ENCODE measurements around the gene YIF1A. TPM values are rescaled to one million over a fixed set of nuclear protein-coding genes. Genes with fewer than 3 reads are reported as not detected.
A peak's percentile ranks its signal among the peaks of the same experiment; 100 is the strongest.

Gene YIF1A
- total and polyA plus RNA-seq, 2 donors = 44.2 to 57.3 TPM

DNA sequence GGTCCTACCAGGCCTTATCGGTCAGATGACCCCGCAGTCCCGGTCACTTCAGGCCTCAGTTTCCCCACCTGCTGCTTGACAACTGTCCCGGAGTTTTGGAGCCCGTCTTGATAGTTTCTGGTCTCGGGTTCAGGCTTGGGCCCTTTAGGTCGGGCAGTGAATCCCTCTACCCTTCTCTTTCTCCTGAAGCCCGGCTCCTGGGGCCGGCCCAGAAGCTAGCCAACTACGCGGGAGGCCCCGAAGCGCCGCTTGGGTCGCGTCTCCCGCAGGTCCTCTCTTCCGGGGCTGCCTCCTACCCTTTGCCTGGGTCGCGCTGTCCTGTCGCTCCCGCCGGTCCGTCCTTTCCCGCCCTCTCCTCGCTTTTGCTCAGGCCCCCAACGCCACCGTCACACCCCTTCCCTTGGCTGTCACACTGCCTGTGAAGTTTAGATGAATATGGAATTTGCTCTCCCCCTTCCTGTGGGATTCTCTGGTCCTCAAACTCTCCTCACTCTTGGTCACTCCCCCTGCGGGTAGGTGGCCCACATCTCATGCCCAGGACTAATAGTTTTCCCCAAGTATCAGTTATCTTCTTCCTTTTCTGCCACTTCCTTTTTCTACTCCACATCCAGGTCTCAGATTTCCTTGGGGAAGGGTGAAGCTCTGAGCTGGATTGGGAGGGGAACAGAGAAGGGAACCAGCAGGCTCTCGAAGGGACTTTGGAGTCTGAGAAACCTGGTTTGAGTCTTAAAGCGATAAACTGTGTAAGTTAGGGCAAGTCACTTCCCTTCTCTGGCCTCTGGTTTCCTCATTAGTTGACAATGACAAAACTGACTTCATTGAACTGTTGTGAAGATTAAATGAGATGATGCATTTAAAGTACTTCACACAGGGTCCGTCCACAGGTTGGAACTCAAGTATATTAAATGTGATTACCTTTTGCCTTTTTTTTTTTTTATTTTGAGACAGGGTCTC, 19.7 kb downstream of the YIF1A start:
- Histone ChIP-seq H3K4me1 (ENCODE audit: control insufficient read depth in 2 of 2, insufficient read depth in 2 of 2, low read length in 2 of 2) (peaks cover 16 to 62% of the 10 kb centered on the region in 2 donors), H3K27ac (ENCODE audit: low read depth in 1 of 2, low read length in 1 of 2) (peak overlapping the region; percentile 72 to 92), H3K9me3 (ENCODE audit: control insufficient read depth in 2 of 2, insufficient read depth in 1 of 2, low read length in 1 of 2) (peaks cover 0 to 4% of the 10 kb centered on the region in 2 donors), H3K4me3 (ENCODE audit: low read length in 2 of 2) (peak overlapping the region; percentile 73 to 98), H3K36me3 (ENCODE audit: control insufficient read depth in 2 of 2, insufficient read depth in 2 of 2, low read length in 1 of 2) (peaks cover 56 to 70% of the 10 kb centered on the region in 2 donors), H3K27me3 (ENCODE audit: control insufficient read depth in 2 of 2, insufficient read depth in 1 of 2, low read length in 1 of 2) (no peaks in the 10 kb centered on the region)
- 3% methylated on average over 32 of the region's 32 CpGs for WGBS
- DNase-seq (ENCODE audit: low read depth in 6 of 9, low spot score in 9 of 9) = peak in 1 of 9 donors; percentile 45

DNA sequence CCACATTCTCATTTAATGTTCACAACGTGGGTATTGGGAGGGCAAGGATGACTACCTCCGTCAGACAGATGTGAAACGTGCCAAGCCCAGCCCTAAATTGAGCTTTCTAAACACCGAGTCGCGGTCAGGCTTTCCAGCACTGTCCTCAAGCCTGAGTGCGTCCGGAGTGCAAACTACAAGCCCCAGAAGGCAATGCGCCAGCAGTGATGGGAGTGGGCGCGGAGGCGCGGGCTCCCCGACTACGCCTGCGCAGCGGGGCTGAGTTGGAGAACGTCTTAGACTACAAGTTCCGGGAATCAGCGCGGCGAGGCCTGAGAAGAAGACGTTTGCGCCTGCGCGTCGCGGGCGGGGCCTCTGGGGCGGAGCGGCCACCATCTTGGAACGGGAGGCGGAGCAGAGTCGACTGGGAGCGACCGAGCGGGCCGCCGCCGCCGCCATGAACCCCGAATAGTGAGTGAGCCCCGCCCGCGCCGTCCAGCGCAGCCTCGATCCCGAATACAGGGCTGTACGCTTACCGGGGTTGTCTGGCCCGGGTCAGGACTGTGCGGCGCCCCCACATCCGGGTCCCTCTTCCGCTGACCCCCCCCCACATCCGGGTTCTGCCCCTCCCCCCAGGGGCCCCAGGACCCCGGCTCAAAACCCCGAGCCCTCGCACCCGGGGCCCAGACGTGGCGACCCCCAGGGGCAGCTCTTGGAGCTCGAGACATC, 20.5 kb downstream of the YIF1A start, which contains the start of gene RAB1B:
Gene RAB1B (plus strand): TSS at position 396 of the 708 bp plus-strand sequence. CDS start 41 bp downstream, at position 437.
- peak within 1 kb of the TSS; percentile 73 to 98 for H3K4me3 ChIP-seq (ENCODE audit: low read length in 2 of 2)
- peaks cover 0 to 4% of the 10 kb centered on the region in 2 donors for H3K9me3 ChIP-seq (ENCODE audit: control insufficient read depth in 2 of 2, insufficient read depth in 1 of 2, low read length in 1 of 2)
- peaks cover 14 to 54% of the 10 kb centered on the region in 2 donors for H3K4me1 ChIP-seq (ENCODE audit: control insufficient read depth in 2 of 2, insufficient read depth in 2 of 2, low read length in 2 of 2)
- H3K27me3 ChIP-seq (ENCODE audit: control insufficient read depth in 2 of 2, insufficient read depth in 1 of 2, low read length in 1 of 2) = no peaks in the 10 kb centered on the region
- under 1% methylated on average over 64 of the region's 64 CpGs for WGBS
- DNase-seq (ENCODE audit: low read depth in 6 of 9, low spot score in 9 of 9) = peak; percentile 98 to 100 (median 100)
- peak within 1 kb of the TSS; percentile 93 to 95 for H3K27ac ChIP-seq (ENCODE audit: low read depth in 1 of 2, low read length in 1 of 2)
- H3K36me3 ChIP-seq (ENCODE audit: control insufficient read depth in 2 of 2, insufficient read depth in 2 of 2, low read length in 1 of 2) = peaks cover 56 to 70% of the 10 kb centered on the region in 2 donors

DNA sequence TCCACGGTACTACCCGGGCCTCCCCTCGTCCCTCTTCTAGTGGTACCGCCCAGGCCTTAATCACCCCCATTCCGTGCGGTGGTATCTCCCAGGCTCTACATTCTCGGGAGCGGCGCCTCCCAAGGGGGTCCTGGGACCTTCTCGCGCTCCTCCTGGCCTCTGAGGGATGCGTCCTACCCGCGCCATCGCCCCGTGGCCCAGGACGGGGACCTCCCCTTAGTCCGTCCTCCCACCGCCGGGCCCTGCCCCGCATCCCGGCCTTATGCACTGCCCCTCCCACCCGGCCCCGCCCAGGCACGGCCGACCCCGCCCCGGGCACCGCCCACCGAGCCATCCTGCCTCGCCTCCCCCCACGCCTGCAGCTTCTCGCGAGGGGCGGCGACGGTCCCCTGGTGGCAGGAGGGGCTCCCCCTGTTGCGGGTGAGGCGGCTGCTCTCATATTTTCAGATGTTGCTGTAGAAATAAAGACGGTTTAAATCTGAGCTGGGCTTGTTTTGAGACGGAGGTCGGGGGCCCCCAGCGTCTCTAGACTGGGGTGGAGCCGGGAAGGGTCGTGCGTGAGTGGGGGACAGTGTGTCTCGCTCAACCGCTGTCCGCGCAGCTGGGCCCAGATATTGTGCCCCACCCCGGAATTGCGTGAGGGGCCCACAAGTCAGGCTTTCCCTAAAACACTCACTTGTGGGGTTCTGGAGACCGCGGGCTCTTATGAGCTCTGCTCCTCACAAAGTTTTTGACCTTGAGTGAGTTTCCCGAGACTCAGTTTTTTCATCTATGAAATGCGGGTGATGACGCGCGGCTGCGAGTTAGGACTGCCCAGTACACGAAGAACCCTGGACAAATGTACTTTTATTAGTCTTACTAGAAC, 21.3 kb downstream of the YIF1A start:
- peak in 7 of 9 donors; percentile 78 to 94 (median 86) for DNase-seq (ENCODE audit: low read depth in 6 of 9, low spot score in 9 of 9)
- Histone ChIP-seq H3K36me3 (ENCODE audit: control insufficient read depth in 2 of 2, insufficient read depth in 2 of 2, low read length in 1 of 2) (peaks cover 56 to 70% of the 10 kb centered on the region in 2 donors), H3K9me3 (ENCODE audit: control insufficient read depth in 2 of 2, insufficient read depth in 1 of 2, low read length in 1 of 2) (peaks cover 0 to 4% of the 10 kb centered on the region in 2 donors), H3K4me1 (ENCODE audit: control insufficient read depth in 2 of 2, insufficient read depth in 2 of 2, low read length in 2 of 2) (peaks cover 14 to 47% of the 10 kb centered on the region in 2 donors), H3K4me3 (ENCODE audit: low read length in 2 of 2) (peak overlapping the region; percentile 73 to 98), H3K27ac (ENCODE audit: low read depth in 1 of 2, low read length in 1 of 2) (peak overlapping the region; percentile 93 to 95), H3K27me3 (ENCODE audit: control insufficient read depth in 2 of 2, insufficient read depth in 1 of 2, low read length in 1 of 2) (no peaks in the 10 kb centered on the region)
- WGBS = 1% methylated on average over 61 of the region's 61 CpGs

DNA sequence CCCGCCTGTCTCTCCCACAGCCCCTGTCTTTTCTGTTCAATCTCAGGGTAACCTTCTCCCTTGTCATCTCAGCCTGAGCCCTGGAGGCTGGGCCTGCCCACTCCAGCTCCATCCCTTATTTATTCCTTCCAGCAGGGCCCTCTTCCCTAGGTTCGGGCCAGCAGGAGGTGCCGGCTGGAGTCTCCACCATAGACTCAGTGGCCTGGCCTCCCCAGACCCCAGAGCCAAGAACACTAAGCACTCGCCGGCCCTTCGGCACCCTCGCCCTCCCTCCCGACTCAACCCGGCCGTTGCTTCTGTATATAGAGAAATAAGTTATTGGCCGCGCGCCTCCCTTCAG, 21.9 kb downstream of the YIF1A start:
- peak overlapping the region; percentile 73 to 98 for H3K4me3 ChIP-seq (ENCODE audit: low read length in 2 of 2)
- H3K36me3 ChIP-seq (ENCODE audit: control insufficient read depth in 2 of 2, insufficient read depth in 2 of 2, low read length in 1 of 2) = peaks cover 56 to 70% of the 10 kb centered on the region in 2 donors
- peaks cover 0 to 4% of the 10 kb centered on the region in 2 donors for H3K9me3 ChIP-seq (ENCODE audit: control insufficient read depth in 2 of 2, insufficient read depth in 1 of 2, low read length in 1 of 2)
- H3K27ac ChIP-seq (ENCODE audit: low read depth in 1 of 2, low read length in 1 of 2) = no peak overlapping the region
- no peaks in the 10 kb centered on the region for H3K27me3 ChIP-seq (ENCODE audit: control insufficient read depth in 2 of 2, insufficient read depth in 1 of 2, low read length in 1 of 2)
- WGBS = 42% methylated on average over 13 of the region's 13 CpGs
- DNase-seq (ENCODE audit: low read depth in 6 of 9, low spot score in 9 of 9) = no peak
- peaks cover 14 to 41% of the 10 kb centered on the region in 2 donors for H3K4me1 ChIP-seq (ENCODE audit: control insufficient read depth in 2 of 2, insufficient read depth in 2 of 2, low read length in 2 of 2)

DNA sequence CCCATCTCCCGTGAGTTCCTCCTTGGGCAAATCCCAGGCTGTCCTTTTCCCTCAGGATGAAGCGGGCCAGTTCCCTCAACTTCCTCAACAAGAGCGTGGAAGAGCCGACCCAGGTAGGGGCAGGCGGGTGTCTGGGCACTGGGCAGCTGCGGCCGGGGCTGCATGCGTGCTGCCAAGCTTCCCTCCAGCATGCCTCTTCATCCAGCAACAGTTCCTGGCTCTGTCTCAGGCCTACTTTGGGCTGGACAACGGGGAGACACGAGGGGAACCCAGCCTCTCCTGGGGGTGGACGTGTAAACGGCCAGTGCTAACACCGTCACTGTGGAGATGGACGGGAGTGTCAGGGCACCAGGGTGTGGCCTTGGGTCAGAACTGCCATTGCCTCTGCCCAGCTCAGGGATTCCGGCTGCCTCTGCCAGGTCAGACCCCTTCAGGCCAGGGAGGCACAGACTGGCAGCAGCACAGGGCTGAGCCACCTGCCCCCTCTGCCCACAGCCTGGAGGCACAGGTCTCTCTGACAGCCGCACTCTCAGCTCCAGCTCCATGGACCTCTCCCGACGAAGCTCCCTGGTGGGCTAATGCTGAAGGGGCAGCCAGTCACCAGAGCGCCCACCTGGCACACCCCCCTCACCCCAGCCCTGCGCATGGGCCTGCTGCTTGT, 22.4 kb downstream of the YIF1A start:
- WGBS = 97% methylated on average over 20 of the region's 20 CpGs

DNA sequence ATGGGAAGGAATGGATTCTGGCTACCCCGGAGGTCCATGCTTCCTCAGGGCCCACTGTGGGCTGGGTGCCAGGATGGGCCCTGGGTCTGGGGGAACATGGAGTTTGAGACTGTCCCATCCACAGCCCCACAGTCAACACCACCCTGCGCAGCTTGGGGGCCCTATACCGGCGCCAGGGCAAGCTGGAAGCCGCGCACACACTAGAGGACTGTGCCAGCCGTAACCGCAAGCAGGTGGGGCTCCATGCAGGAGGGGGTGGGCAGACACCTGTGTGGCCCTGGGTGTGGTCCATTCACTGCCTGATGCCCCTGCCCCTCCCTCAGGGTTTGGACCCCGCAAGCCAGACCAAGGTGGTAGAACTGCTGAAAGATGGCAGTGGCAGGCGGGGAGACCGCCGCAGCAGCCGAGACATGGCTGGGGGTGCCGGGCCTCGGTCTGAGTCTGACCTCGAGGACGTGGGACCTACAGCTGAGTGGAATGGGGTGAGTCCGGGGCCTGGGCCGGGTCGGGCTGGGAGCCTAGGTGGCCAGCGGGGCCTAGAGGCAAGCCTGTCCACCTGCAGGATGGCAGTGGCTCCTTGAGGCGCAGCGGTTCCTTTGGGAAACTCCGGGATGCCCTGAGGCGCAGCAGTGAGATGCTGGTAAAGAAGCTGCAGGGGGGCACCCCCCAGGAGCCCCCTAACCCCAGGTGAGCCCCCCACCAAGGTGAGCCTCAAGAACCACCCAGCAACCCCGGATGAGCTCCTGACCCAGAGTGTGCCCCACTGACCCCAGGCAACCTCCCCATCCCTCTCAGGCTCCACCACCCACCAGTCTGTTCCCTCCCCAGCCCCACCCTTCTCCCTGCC, 23.2 kb downstream of the YIF1A start:
- no peak for DNase-seq (ENCODE audit: low read depth in 6 of 9, low spot score in 9 of 9)
- H3K27ac ChIP-seq (ENCODE audit: low read depth in 1 of 2, low read length in 1 of 2) = no peak overlapping the region
- no peak overlapping the region for H3K4me3 ChIP-seq (ENCODE audit: low read length in 2 of 2)
- H3K36me3 ChIP-seq (ENCODE audit: control insufficient read depth in 2 of 2, insufficient read depth in 2 of 2, low read length in 1 of 2) = peaks cover 64 to 74% of the 10 kb centered on the region in 2 donors
- 98% methylated on average over 26 of the region's 26 CpGs for WGBS
- H3K4me1 ChIP-seq (ENCODE audit: control insufficient read depth in 2 of 2, insufficient read depth in 2 of 2, low read length in 2 of 2) = peaks cover 14 to 35% of the 10 kb centered on the region in 2 donors
- H3K27me3 ChIP-seq (ENCODE audit: control insufficient read depth in 2 of 2, insufficient read depth in 1 of 2, low read length in 1 of 2) = no peaks in the 10 kb centered on the region
- peaks cover 0 to 4% of the 10 kb centered on the region in 2 donors for H3K9me3 ChIP-seq (ENCODE audit: control insufficient read depth in 2 of 2, insufficient read depth in 1 of 2, low read length in 1 of 2)

More for the DNA sequence above, 22.4 kb downstream of the YIF1A start:
- Histone ChIP-seq H3K27me3 (ENCODE audit: control insufficient read depth in 2 of 2, insufficient read depth in 1 of 2, low read length in 1 of 2) (no peaks in the 10 kb centered on the region), H3K4me1 (ENCODE audit: control insufficient read depth in 2 of 2, insufficient read depth in 2 of 2, low read length in 2 of 2) (peaks cover 14 to 38% of the 10 kb centered on the region in 2 donors), H3K27ac (ENCODE audit: low read depth in 1 of 2, low read length in 1 of 2) (no peak overlapping the region), H3K4me3 (ENCODE audit: low read length in 2 of 2) (no peak overlapping the region), H3K36me3 (ENCODE audit: control insufficient read depth in 2 of 2, insufficient read depth in 2 of 2, low read length in 1 of 2) (peaks cover 56 to 70% of the 10 kb centered on the region in 2 donors), H3K9me3 (ENCODE audit: control insufficient read depth in 2 of 2, insufficient read depth in 1 of 2, low read length in 1 of 2) (peaks cover 0 to 4% of the 10 kb centered on the region in 2 donors)
- DNase-seq (ENCODE audit: low read depth in 6 of 9, low spot score in 9 of 9) = no peak

DNA sequence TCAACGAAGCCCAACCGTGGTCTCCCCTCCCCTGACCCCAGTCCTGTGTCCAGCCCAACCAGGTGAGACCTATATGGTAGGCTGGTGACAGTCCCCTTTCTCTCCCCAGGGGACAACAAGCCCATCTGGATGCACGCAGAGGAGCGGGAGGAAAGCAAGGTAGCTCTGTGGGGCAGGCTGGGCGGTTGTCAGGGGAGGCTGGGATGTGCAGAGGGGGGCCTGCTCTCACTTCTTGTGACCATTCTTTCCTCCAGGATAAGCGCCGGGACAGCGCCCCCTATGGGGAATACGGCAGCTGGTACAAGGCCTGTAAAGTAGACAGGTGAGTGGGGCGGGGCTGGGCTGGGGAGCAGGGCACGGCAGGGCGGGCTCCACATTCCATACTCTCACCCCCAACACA, 24.0 kb downstream of the YIF1A start:
- Histone ChIP-seq H3K9me3 (ENCODE audit: control insufficient read depth in 2 of 2, insufficient read depth in 1 of 2, low read length in 1 of 2) (peaks cover 0 to 4% of the 10 kb centered on the region in 2 donors), H3K27me3 (ENCODE audit: control insufficient read depth in 2 of 2, insufficient read depth in 1 of 2, low read length in 1 of 2) (no peaks in the 10 kb centered on the region), H3K4me1 (ENCODE audit: control insufficient read depth in 2 of 2, insufficient read depth in 2 of 2, low read length in 2 of 2) (peaks cover 10 to 30% of the 10 kb centered on the region in 2 donors), H3K4me3 (ENCODE audit: low read length in 2 of 2) (no peak overlapping the region), H3K27ac (ENCODE audit: low read depth in 1 of 2, low read length in 1 of 2) (no peak overlapping the region), H3K36me3 (ENCODE audit: control insufficient read depth in 2 of 2, insufficient read depth in 2 of 2, low read length in 1 of 2) (peaks cover 71 to 74% of the 10 kb centered on the region in 2 donors)
- WGBS = 89% methylated on average over 12 of the region's 12 CpGs
- DNase-seq (ENCODE audit: low read depth in 6 of 9, low spot score in 9 of 9) = no peak

Data from thymus (tissue), 11 donors.